ENCODE results near the gene CAVIN4. TPM values are rescaled to one million over a fixed set of nuclear protein-coding genes. Genes with fewer than 3 reads are reported as not detected.

The CAVIN4 gene
- total RNA-seq, 1 experiment from 2014 or later = 0.59 TPM

DNA sequence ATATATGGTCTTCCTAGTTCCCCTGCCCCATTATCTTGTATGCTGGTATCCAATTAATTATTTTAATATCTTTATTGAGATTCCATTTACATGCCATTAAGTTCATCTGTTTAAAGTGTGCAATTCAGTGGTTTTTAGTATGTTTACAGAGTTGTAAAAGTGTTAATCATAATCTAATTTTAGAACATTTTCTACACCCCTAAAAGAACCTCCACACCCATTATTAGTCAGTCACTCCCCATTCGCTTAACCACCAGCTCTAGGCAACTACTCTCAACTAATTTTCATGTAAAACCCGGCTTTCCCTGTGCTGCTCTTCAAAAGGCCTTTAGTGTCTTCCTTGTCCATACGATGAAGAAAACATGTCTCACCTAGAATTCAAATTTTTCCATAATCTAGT is 20.8 kb upstream of the CAVIN4 start:
- no peaks in the 10 kb centered on the region for H3K9me3 ChIP-seq (ENCODE audit: control insufficient read depth in 1 of 2, insufficient read depth in 1 of 2, low read depth in 1 of 2, low read length in 2 of 2)
- DNase-seq (ENCODE audit: low read depth, low spot score) = no peak
- RAD21 ChIA-PET (ENCODE audit: low non-redundant PET in 1 of 2, low total read pairs in 2 of 2, uncharacterized antibody in 2 of 2, unreplicated experiment in 2 of 2) = no interaction called here
- no peaks in the 10 kb centered on the region for H4K20me1 ChIP-seq (ENCODE audit: insufficient read depth)
- no peak overlapping the region for H3K4me2 ChIP-seq (ENCODE audit: low read length)
- no peaks in the 10 kb centered on the region for H3K27me3 ChIP-seq (ENCODE audit: insufficient read depth, low read length)
- CTCF ChIA-PET = no interaction called here
- BruUV-seq (replicated peaks) = no TSS peak
- no peaks in the 10 kb centered on the region for H3K79me2 ChIP-seq (ENCODE audit: insufficient read depth, low read length)
- no peak overlapping the region for H3K9ac ChIP-seq (ENCODE audit: low read length)
- ATAC-seq = no peak
- H3K4me3 ChIP-seq (replicated peaks in 1 of 2; ENCODE audit: low read depth in 1 of 2, low read length in 2 of 2) = no peak overlapping the region
- no peak overlapping the region for H2AFZ ChIP-seq (ENCODE audit: low read depth, low read length, poor library complexity, severe bottlenecking)
- POLR2A ChIA-PET = no interaction called here
- no peak for TF ChIP-seq EZH2phosphoT487 (IDR thresholded peaks at IDR 0.05; ENCODE audit: borderline replicate concordance)
- no peak for TF ChIP-seq ZNF274 (IDR thresholded peaks at IDR 0.05; ENCODE audit: low read depth, low read length)
- no peak for TF ChIP-seq CEBPB (IDR thresholded peaks at IDR 0.05; ENCODE audit: low read depth)
- TF ChIP-seq FOSL1 (IDR thresholded peaks at IDR 0.05; ENCODE audit: low read depth) = no peak
- no peak for TF ChIP-seq SP1 (IDR thresholded peaks at IDR 0.05; ENCODE audit: low read depth)
- TF ChIP-seq ZFX (IDR thresholded peaks at IDR 0.05) = no peak
- TF ChIP-seq POLR2AphosphoS5 (IDR thresholded peaks at IDR 0.05; ENCODE audit: low read depth, low read length) = no peak
- no peak for TF ChIP-seq EGR1 (IDR thresholded peaks at IDR 0.05; ENCODE audit: low read depth)
- TF ChIP-seq REST (IDR thresholded peaks at IDR 0.05; ENCODE audit: low read depth) = no peak
- TF ChIP-seq POLR2A (IDR thresholded peaks at IDR 0.05; ENCODE audit: borderline replicate concordance, extremely low read depth, insufficient read depth, insufficient read length) = no peak
- no peak for TF ChIP-seq CBX3 (IDR thresholded peaks at IDR 0.05; ENCODE audit: low read depth)
- TF ChIP-seq YY1 (IDR thresholded peaks at IDR 0.05; ENCODE audit: extremely low read depth, insufficient replicate concordance, low read depth, low read length) = no peak
- TF ChIP-seq, protein P1, sequence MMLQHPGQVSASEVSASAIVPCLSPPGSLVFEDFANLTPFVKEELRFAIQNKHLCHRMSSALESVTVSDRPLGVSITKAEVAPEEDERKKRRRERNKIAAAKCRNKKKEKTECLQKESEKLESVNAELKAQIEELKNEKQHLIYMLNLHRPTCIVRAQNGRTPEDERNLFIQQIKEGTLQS (IDR thresholded peaks at IDR 0.05) = no peak
- TF ChIP-seq, protein P2, sequence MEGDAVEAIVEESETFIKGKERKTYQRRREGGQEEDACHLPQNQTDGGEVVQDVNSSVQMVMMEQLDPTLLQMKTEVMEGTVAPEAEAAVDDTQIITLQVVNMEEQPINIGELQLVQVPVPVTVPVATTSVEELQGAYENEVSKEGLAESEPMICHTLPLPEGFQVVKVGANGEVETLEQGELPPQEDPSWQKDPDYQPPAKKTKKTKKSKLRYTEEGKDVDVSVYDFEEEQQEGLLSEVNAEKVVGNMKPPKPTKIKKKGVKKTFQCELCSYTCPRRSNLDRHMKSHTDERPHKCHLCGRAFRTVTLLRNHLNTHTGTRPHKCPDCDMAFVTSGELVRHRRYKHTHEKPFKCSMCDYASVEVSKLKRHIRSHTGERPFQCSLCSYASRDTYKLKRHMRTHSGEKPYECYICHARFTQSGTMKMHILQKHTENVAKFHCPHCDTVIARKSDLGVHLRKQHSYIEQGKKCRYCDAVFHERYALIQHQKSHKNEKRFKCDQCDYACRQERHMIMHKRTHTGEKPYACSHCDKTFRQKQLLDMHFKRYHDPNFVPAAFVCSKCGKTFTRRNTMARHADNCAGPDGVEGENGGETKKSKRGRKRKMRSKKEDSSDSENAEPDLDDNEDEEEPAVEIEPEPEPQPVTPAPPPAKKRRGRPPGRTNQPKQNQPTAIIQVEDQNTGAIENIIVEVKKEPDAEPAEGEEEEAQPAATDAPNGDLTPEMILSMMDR (IDR thresholded peaks at IDR 0.05 in 2 of 3, conservative IDR thresholded peaks at IDR 0.05 in 1 of 3; ENCODE audit: borderline replicate concordance in 1 of 3, insufficient read depth in 1 of 3, low read depth in 2 of 3, low read length in 2 of 3) = no peak
- H3K9me2 ChIP-seq (ENCODE audit: insufficient read depth) = no peaks in the 10 kb centered on the region
- H3K36me3 ChIP-seq (ENCODE audit: control insufficient read depth in 1 of 2, insufficient read depth in 2 of 2, low read length in 2 of 2) = no peaks in the 10 kb centered on the region
- intact Hi-C loops (cut with micrococcal nuclease) = no loop called here
- no peak overlapping the region for H3K27ac ChIP-seq (ENCODE audit: low read depth, low read length)
- no peaks in the 10 kb centered on the region for H3K4me1 ChIP-seq (ENCODE audit: control insufficient read depth in 1 of 2, insufficient read depth in 2 of 2, low read length in 2 of 2)

All from HCT116 (cell line).